PC-3 (cell line): ENCODE data around the gene EDC4. TPM values are rescaled to one million over a fixed set of nuclear protein-coding genes. Genes with fewer than 3 reads are reported as not detected.

Experiments used
- ATAC-seq: fragments of 200-7000 bp; cut with Tn5 transposase; 2 replicates; pipeline ENCODE4 v1.9.1; 2020; ENCODE audit warnings: mild to moderate bottlenecking, moderate library complexity
- BruUV-seq: library from RNA; stranded (reverse); fragments of 400-500 nt; replicated peaks from 2 replicates; lab custom pipeline; 2021; lab: Mats Ljungman, UMichigan
- CTCF ChIA-PET: fragments of 300-600 bp; sonication (Branson Sonifier 250); formaldehyde crosslinking; loops from one replicate; lab custom pipeline; 2022; ENCODE audit warnings: antibody characterized with exemption; lab: Charles Lee
- POLR2A ChIA-PET: fragments of 300-600 bp; sonication (Branson Sonifier 250); formaldehyde crosslinking; loops from one replicate; lab custom pipeline; 2022; ENCODE audit warnings: antibody characterized with exemption; ENCODE audit not compliant: unreplicated experiment; lab: Charles Lee
- DNase-seq: peaks from one replicate; pipeline ENCODE4 v3.0.0-alpha.2; 2015
- H2AFZ ChIP-seq: fragments of 300-600 bp; sonication (generic); 2 replicates; pipeline ENCODE4 v1.6.0; 2016; ENCODE audit warnings: antibody characterized with exemption, low read length
- H3F3A ChIP-seq: fragments of 300-600 bp; sonication (generic); one replicate; pipeline ENCODE4 v1.6.0; 2017; ENCODE audit warnings: antibody characterized with exemption, low read length, control low read depth, mild to moderate bottlenecking; ENCODE audit not compliant: unreplicated experiment
- H3K27ac ChIP-seq: fragments of 300-600 bp; sonication (generic); 2 replicates; pipeline ENCODE4 v1.5.1; 2016; ENCODE audit warnings: mild to moderate bottlenecking, low read length
- H3K27me3 ChIP-seq: fragments of 300-600 bp; sonication (generic); 2 replicates; pipeline ENCODE4 v1.6.1; 2016; ENCODE audit warnings: low read length, mixed read lengths
- H3K36me3 ChIP-seq: fragments of 300-600 bp; sonication (generic); 2 replicates; pipeline ENCODE4 v1.6.1; 2016; ENCODE audit warnings: low read depth, mixed run types, low read length, mixed read lengths
- H3K4me1 ChIP-seq: fragments of 300-600 bp; sonication (generic); 2 replicates; pipeline ENCODE4 v1.5.1; 2016; ENCODE audit warnings: low read length; ENCODE audit not compliant: insufficient read depth
- H3K4me2 ChIP-seq: fragments of 300-600 bp; sonication (generic); 2 replicates; pipeline ENCODE4 v1.6.0; 2016; ENCODE audit warnings: low read length
- H3K4me3 ChIP-seq: fragments of 300-600 bp; sonication (generic); 2 replicates; pipeline ENCODE4 v1.5.1; 2016; ENCODE audit warnings: mild to moderate bottlenecking, low read length, mixed read lengths
- H3K79me2 ChIP-seq: fragments of 300-600 bp; sonication (generic); 2 replicates; pipeline ENCODE4 v1.6.1; 2017; ENCODE audit warnings: low read length, mixed read lengths
- H3K9ac ChIP-seq: fragments of 300-600 bp; sonication (generic); 2 replicates; pipeline ENCODE4 v1.6.0; 2016; ENCODE audit warnings: mild to moderate bottlenecking, low read length
- H3K9me2 ChIP-seq: fragments of 300-600 bp; sonication (generic); replicated peaks from 2 replicates; pipeline ENCODE4 v1.6.1; 2016; ENCODE audit warnings: mixed run types, low read length, mixed read lengths
- H3K9me3 ChIP-seq: fragments of 300-600 bp; sonication (generic); 2 replicates; pipeline ENCODE4 v1.6.1; 2016; ENCODE audit warnings: low read length, mixed read lengths
- H4K20me1 ChIP-seq: fragments of 300-600 bp; sonication (generic); 2 replicates; pipeline ENCODE4 v1.6.1; 2016; ENCODE audit warnings: low read length, mixed read lengths
- CTCF ChIP-seq: fragments of 300-600 bp; sonication (generic); conservative IDR thresholded peaks from 2 replicates; pipeline ENCODE4 v1.5.1; 2017; ENCODE audit warnings: antibody characterized with exemption, low read depth, mild to moderate bottlenecking, low read length
- EZH2 ChIP-seq: fragments of 300-600 bp; sonication (generic); IDR thresholded peaks from one replicate; pipeline ENCODE4 v1.6.1; 2017; ENCODE audit warnings: antibody characterized with exemption, mild to moderate bottlenecking, low read length; ENCODE audit not compliant: unreplicated experiment
- EZH2phosphoT487 ChIP-seq: fragments of 300-600 bp; sonication (generic); IDR thresholded peaks from 2 replicates; pipeline ENCODE4 v1.6.1; 2018; ENCODE audit warnings: mild to moderate bottlenecking, antibody characterized with exemption, low read length, borderline replicate concordance
- intact Hi-C: fragments of 100-400 bp; cut with micrococcal nuclease; formaldehyde crosslinking; loops from 2 replicates; pipeline ENCODE4 v1.9.0; 2023
- total RNA-seq: library from RNA; depleted of rRNA; stranded (reverse); fragments of >200 nt; gene quantifications from 2 replicates; pipeline ENCODE4 v1.2.3, GENCODE V29; 2014

Gene EDC4
- total RNA-seq, 1 experiment from 2014 or later, result 58.9 TPM

- intact Hi-C loops, result no loop called here
- no TSS peak for BruUV-seq
These were observed 7.1 kb downstream of the EDC4 start for GRCh38 chr16:67879936-67880335.

GRCh38 chr16:67880584-67880983 lies 7.7 kb downstream of the EDC4 start:
- no peak overlapping the region for H2AFZ ChIP-seq
- CTCF ChIA-PET, result no interaction called here
- H3F3A ChIP-seq, result no peaks in the 10 kb centered on the region
- POLR2A ChIA-PET, result no interaction called here
- DNase-seq (no peak), ATAC-seq (no peak)
- H3K4me2 ChIP-seq, result no peak overlapping the region
- H3K36me3 ChIP-seq, result peaks cover 18% of the 10 kb centered on the region
- no peaks in the 10 kb centered on the region for H3K9me2 ChIP-seq
- intact Hi-C loops, result no loop called here
- no peaks in the 10 kb centered on the region for H3K27me3 ChIP-seq
- H3K4me3 ChIP-seq, result no peak overlapping the region
- 0 out of 2 replicates have a peak, but pooled peaks cover 7% of the 10 kb centered on the region for H4K20me1 ChIP-seq
- no peaks in the 10 kb centered on the region for H3K9me3 ChIP-seq
- H3K79me2 ChIP-seq, result peaks cover 15% of the 10 kb centered on the region
- no TSS peak for BruUV-seq
- peaks cover 6% of the 10 kb centered on the region; the same call in 1 of the 2 replicates for H3K4me1 ChIP-seq
- H3K9ac ChIP-seq, result no peak overlapping the region
- no peak overlapping the region for H3K27ac ChIP-seq
- TF ChIP-seq EZH2 (no peak), EZH2phosphoT487 (no peak)

More at GRCh38 chr16:67879936-67880335, 7.1 kb downstream of the EDC4 start:
- H3K4me3 ChIP-seq, result no peak overlapping the region
- H3K9me3 ChIP-seq, result no peaks in the 10 kb centered on the region
- peaks cover 2% of the 10 kb centered on the region; the same call in 1 of the 2 replicates for H3K4me1 ChIP-seq
- H3K9ac ChIP-seq, result no peak overlapping the region
- POLR2A ChIA-PET, result no interaction called here
- H3K27ac ChIP-seq, result no peak overlapping the region
- no peaks in the 10 kb centered on the region for H3K9me2 ChIP-seq
- ATAC-seq (no peak), DNase-seq (no peak)
- peaks cover 22% of the 10 kb centered on the region for H3K79me2 ChIP-seq
- H3K27me3 ChIP-seq, result no peaks in the 10 kb centered on the region
- 0 out of 2 replicates have a peak, but pooled peaks cover 7% of the 10 kb centered on the region for H4K20me1 ChIP-seq
- H3K4me2 ChIP-seq, result no peak overlapping the region
- no peaks in the 10 kb centered on the region for H3F3A ChIP-seq
- CTCF ChIA-PET, result no interaction called here
- H3K36me3 ChIP-seq, result peaks cover 18% of the 10 kb centered on the region
- H2AFZ ChIP-seq, result no peak overlapping the region
- TF ChIP-seq CTCF (no peak), EZH2 (no peak), EZH2phosphoT487 (no peak)

- Histone ChIP-seq H3K9me2 (no peaks in the 10 kb centered on the region), H3K4me3 (no peak overlapping the region), H3K27me3 (no peaks in the 10 kb centered on the region), H3K4me2 (no peak overlapping the region), H2AFZ (no peak overlapping the region), H3K9ac (no peak overlapping the region), H3F3A (no peaks in the 10 kb centered on the region), H4K20me1 (no peaks in the 10 kb centered on the region), H3K9me3 (no peaks in the 10 kb centered on the region), H3K36me3 (peaks cover 17% of the 10 kb centered on the region), H3K27ac (no peak overlapping the region), H3K4me1 (peaks cover 6% of the 10 kb centered on the region; the same call in 1 of the 2 replicates), H3K79me2 (0 out of 2 replicates have a peak, but pooled peaks cover 4% of the 10 kb centered on the region)
- ChIA-PET CTCF (no interaction called here), POLR2A (no interaction called here)
- no TSS peak for BruUV-seq
- TF ChIP-seq EZH2phosphoT487 (no peak), EZH2 (no peak), CTCF (no peak)
- DNase-seq (no peak), ATAC-seq (no peak)
- intact Hi-C loops, result no loop called here
These were observed 8.8 kb downstream of the EDC4 start for GRCh38 chr16:67881621-67882161.
